Measurements from ENCODE around the gene MYO1F.

MYO1F gene

DNA sequence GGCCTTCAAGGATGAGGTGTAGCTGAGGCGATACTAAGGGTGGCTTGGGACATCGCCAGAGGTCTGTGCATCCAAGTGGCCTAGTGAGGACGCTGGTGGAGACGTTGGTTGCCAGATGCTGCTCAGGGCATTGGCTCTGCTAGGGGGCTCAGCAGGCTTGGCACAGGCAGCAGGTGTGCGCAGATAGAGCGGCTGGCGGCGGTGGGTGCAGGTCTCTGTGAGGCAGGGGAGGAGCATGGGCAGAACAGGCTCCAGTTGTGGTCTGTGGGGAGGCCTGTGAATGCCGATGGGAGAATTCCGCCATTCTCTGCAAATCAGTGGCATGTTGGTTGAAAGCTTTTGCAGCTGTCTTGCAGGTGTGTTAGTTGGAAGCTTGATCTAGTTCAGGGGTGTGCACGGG, 96.0 kb downstream of the MYO1F start:
- no peak for DNase-seq (ENCODE audit: low read depth)

DNA sequence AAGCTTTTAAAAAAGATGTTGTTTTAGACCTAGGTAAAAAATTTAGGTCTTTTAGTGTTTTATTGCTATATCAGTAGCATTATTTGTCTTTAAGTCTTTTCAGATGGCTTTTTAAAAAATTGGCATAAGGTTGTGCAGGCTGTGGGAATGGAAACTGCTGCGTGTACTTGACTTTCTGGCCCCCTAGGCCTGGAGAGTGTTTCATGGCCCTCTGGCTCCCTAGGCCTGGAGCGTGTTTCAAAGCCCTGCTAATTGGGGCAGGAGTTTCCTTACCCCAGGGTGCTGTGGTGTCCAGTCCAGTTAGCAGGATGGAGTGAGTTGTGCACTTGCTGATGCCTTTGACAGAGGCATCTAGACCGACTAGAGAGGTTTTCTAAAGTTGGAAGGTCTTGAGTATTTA, 98.6 kb downstream of the MYO1F start:
- no peak for DNase-seq (ENCODE audit: low read depth)

More for the DNA sequence above, 96.0 kb downstream of the MYO1F start:
- H3K4me3 ChIP-seq (ENCODE audit: low read depth, low read length): no peak overlapping the region

DNA sequence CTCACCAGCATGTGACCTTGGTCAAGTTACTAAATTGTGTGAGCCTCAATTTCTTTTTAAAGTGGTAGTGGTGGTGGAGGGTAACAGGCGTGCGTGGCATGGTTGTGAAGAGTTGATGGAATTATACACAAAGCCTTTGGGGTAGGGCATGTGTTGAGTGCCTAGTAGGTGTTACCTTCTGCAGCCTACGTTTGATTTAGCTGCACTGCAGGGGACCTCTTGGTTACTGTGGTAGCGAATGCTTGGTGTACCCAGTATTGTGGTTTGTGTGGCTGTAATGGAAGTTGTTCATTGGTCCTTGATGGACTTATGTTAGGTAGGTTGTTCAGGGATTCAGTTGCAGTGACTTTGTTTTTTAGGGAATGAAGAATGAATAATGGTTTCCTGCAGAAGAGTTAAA, 99.4 kb downstream of the MYO1F start:
- DNase-seq (ENCODE audit: low read depth): no peak
- H3K4me3 ChIP-seq (ENCODE audit: low read depth, low read length): no peak overlapping the region

More for the DNA sequence above, 98.6 kb downstream of the MYO1F start:
- H3K4me3 ChIP-seq (ENCODE audit: low read depth, low read length): no peak overlapping the region

DNA sequence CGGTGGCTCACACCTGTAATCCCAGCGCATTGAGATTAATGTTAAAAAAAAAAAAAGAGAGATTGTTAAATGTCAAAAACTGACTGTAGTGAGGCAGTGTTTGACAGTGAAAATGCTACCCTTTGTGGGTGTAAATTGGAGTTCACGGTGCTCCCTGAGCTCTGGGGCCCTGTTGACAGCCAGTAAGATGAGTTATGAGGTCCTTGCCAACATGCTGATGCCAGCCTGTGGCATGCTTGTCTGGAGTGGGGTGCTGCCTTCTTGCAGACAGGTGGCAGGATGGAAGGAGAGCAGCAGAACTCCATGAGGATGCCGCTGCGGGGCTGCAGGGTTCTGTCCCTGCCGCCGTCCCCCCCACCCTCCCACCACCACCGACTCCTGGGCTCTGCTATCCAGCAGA, 100.7 kb downstream of the MYO1F start:
- DNase-seq (ENCODE audit: low read depth): no peak
- no peak overlapping the region for H3K4me3 ChIP-seq (ENCODE audit: low read depth, low read length)

DNA sequence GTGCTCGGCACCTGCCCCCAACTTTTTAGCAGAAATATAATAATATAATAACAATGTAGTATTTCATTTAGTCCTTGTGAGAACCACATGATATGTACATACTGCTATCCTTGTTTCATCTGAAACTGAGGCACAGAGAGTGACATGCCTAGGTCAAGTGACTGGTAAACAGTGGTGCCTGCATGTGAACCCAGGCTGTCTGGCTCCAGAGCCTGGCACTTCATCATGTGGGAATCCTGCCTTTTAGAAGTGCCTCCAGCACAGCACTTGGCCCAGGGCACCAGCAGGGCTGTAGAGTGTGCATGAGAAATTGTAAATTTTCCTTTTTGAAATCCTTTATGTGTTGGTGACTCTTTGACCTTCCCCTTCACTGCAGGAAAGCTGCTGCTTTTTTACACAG, 102.2 kb downstream of the MYO1F start:
- no peak for DNase-seq (ENCODE audit: low read depth)
- no peak overlapping the region for H3K4me3 ChIP-seq (ENCODE audit: low read depth, low read length)

DNA sequence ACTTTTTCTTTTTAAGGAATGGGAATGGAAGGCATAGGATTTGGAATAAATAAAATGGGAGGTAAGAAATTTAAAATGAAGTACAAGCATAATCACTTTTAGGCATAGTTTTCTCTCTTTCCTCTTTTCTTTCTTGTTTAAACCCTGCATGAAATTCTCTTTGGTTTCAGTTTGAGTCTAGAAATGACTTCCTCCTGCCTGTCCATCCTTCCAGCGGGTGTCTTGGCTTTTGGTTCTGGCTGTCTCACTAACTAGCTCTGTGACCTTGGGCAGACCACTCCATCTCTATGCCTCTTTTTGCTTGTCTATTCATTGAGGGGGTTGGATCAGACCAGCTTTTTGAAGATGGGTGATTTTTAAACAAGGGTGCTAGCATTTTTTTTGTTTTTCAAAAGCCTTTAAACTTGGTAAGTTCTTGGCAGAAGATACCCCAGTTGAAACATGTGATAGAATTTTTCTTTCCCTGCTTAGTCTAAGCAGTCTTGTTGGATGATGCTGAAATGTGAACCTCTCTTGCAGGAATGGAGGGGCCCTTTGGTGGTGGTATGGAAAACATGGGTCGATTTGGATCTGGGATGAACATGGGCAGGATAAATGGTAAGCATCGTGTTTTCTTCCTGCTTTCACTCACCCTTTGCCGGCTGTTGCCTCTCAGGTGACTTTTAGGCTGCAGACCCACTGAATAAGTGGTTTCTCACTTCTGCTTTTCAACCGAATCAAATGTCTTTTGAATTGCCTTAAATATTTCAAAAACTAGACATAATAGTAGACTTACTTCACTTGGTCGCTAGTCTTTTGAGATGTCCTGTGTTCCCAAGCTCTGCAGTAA, 103.4 kb downstream of the MYO1F start:
- no peak for DNase-seq (ENCODE audit: low read depth)
- H3K4me3 ChIP-seq (ENCODE audit: low read depth, low read length): no peak overlapping the region
